ENCODE data around the gene LITAFD.

Gene LITAFD

DNA sequence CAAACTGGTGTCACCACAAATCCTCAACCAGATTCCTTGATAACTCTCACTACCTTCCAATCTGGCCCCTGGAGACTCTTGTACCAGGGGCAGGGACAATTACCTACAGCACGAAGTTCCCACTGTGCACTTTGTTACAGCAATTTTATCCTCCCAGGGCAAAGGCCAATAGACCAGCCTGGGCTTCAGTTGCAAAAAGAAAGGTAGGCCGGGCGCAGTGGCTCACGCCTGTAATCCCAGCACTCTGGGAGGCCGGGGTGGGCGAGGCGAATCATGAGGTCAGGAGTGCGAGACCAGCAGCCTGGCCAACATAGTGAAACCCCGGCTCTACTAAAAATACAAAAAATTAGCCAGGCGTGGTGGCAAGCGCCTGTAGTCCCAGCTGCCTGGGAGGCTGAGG, 44.7 kb downstream of the LITAFD start:
- Mint-ChIP-seq H3K4me1 (ENCODE audit: low read depth) (peaks cover 74% of the 10 kb centered on the region), H3K27ac (no peak overlapping the region), H3K27me3 (no peaks in the 10 kb centered on the region), H3K4me3 (no peak overlapping the region), H3K9me3 (no peaks in the 10 kb centered on the region), H3K36me3 (ENCODE audit: low read depth) (peaks cover 70% of the 10 kb centered on the region)

DNA sequence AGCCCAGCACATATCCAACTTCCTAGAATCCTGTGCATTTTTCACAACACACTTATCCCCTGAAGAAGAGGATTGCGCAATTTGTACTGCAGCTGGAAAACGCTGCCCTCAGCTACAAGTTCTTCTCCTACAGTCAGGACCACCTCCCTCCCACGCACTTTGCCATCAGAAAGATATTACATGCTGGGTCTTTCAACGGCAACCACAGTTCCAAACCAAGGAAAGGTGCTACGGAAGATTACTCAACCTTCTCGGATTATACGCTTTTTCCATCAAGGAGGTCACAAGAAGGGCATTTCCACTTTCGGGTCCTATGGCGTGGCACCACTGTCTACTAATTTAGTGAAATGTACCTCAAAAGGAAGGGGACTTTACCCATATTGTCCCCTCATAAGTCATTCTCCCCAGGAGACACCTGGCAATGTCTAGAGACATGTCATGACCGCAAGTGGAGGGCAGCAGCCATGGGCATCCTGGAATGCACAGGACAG, 46.4 kb downstream of the LITAFD start:
- Mint-ChIP-seq H3K36me3 (ENCODE audit: low read depth) (peaks cover 56% of the 10 kb centered on the region), H3K9me3 (no peaks in the 10 kb centered on the region), H3K4me1 (ENCODE audit: low read depth) (peaks cover 73% of the 10 kb centered on the region), H3K4me3 (peak overlapping the region; percentile 54), H3K27ac (peak overlapping the region; percentile 75), H3K27me3 (no peaks in the 10 kb centered on the region)

- H3K36me3 Mint-ChIP-seq (ENCODE audit: low read depth), result peaks cover 50% of the 10 kb centered on the region
- H3K27ac Mint-ChIP-seq, result peak overlapping the region; percentile 75
These were observed 47.1 kb downstream of the LITAFD start for GRCh38 chr16:8929086-8929748.

DNA sequence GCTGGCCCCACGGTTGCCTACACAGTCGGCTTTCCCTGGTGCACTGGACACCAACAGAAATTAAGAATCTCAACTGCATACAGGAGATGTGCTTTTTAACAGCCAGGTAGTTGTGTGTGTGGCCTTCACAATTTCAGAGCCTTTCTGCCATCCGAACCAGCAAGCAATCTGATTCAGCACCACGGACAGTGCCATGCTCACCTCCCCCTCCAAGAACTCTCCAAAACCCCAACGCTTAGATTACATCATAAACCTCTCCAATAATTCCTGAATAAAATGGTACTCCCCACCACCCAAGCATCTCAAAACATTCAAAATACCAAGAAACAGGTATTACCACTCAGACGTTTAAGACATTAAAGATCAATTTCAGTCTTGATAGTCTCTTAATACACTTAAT, 49.7 kb downstream of the LITAFD start:
- H3K27ac Mint-ChIP-seq, result no peak overlapping the region
- H3K4me3 Mint-ChIP-seq, result no peak overlapping the region
- no peaks in the 10 kb centered on the region for H3K27me3 Mint-ChIP-seq
- H3K36me3 Mint-ChIP-seq (ENCODE audit: low read depth), result peaks cover 32% of the 10 kb centered on the region
- no peaks in the 10 kb centered on the region for H3K9me3 Mint-ChIP-seq
- peaks cover 73% of the 10 kb centered on the region for H3K4me1 Mint-ChIP-seq (ENCODE audit: low read depth)

More at GRCh38 chr16:8929086-8929748, 47.1 kb downstream of the LITAFD start:
- peaks cover 71% of the 10 kb centered on the region for H3K4me1 Mint-ChIP-seq (ENCODE audit: low read depth)
- H3K27me3 Mint-ChIP-seq, result no peaks in the 10 kb centered on the region
- no peaks in the 10 kb centered on the region for H3K9me3 Mint-ChIP-seq
- no peak overlapping the region for H3K4me3 Mint-ChIP-seq

- Mint-ChIP-seq H3K27me3 (no peaks in the 10 kb centered on the region), H3K36me3 (ENCODE audit: low read depth) (peaks cover 5% of the 10 kb centered on the region), H3K4me1 (ENCODE audit: low read depth) (peaks cover 72% of the 10 kb centered on the region), H3K9me3 (no peaks in the 10 kb centered on the region), H3K27ac (no peak overlapping the region), H3K4me3 (no peak overlapping the region)
These were observed 52.5 kb downstream of the LITAFD start for GRCh38 chr16:8934601-8935000.

Measured in stimulated activated naive CD8-positive, alpha-beta T cell treated with anti-CD3 and anti-CD28 coated beads, Interleukin-15, Interleukin-2, amounts not matched to agents 100 ng/mL and 50 ng/mL, for 24 hours (primary cell).